Femur (tissue), 1 donor: Measurements from ENCODE around the gene FXR2.
A peak's percentile ranks its signal among the peaks of the same experiment; 100 is the strongest.

ENCODE experiments used
- DNase-seq: peaks from one replicate; pipeline ENCODE4 v3.0.0-alpha.2; 2017

FXR2 gene

DNA sequence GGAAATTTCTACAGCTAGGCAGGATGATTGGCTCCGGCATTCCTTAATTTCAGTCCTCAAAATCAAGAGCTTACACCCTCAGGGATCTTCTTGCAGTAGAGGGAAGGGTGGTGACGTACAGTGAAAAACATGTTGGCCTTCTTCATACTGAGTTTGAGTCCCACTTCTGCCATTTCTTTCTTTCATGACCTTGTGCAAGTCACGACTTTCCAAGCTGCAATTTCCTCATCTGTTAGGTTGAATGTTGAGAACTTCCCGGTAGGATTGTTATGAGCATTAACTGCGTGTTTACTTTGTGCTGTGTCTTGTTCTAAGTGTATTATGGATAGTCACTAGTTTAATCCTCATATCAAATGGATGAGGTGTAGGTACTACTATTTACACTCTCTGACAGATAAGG is 45.1 kb downstream of the FXR2 start:
- DNase-seq, result no peak

DNA sequence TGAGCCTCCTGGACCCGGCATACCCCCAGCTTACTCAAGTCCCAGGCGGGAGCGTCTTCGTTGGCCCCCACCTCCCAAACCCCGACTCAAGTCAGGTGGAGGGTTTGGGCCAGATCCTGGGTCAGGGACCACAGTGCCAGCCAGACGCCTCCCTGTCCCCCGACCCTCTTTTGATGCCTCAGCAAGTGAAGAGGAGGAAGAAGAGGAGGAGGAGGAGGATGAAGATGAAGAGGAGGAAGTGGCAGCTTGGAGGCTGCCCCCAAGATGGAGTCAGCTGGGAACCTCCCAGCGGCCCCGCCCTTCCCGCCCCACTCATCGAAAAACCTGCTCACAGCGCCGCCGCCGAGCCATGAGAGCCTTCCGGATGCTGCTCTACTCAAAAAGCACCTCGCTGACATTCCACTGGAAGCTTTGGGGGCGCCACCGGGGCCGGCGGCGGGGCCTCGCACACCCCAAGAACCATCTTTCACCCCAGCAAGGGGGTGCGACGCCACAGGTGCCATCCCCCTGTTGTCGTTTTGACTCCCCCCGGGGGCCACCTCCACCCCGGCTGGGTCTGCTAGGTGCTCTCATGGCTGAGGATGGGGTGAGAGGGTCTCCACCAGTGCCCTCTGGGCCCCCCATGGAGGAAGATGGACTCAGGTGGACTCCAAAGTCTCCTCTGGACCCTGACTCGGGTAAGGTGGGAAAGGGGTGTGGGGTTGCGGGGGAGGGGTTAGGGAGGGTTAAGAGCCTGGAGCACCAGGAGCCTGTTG is 51.4 kb downstream of the FXR2 start:
- DNase-seq, result no peak

DNA sequence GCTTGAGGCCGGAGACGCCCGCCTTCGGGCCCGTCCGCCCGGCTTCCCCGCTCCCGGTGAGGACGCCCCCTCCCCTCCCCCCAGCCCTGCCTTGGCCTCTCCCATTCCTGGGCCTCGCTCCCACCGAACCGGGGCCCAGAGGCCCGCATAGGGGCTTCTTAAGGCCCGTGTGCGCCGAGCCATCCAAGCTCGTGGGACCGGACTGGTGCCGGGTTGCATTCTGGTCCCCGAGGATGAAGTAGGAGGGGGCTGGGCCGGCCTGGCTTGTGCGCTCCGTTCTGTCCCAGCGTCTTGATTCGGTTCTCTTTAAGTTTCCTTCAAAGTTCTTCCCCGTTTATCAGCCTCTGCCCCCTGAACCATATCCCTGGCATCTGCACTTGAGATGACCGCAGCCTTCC is 52.5 kb downstream of the FXR2 start:
- DNase-seq, result no peak

DNA sequence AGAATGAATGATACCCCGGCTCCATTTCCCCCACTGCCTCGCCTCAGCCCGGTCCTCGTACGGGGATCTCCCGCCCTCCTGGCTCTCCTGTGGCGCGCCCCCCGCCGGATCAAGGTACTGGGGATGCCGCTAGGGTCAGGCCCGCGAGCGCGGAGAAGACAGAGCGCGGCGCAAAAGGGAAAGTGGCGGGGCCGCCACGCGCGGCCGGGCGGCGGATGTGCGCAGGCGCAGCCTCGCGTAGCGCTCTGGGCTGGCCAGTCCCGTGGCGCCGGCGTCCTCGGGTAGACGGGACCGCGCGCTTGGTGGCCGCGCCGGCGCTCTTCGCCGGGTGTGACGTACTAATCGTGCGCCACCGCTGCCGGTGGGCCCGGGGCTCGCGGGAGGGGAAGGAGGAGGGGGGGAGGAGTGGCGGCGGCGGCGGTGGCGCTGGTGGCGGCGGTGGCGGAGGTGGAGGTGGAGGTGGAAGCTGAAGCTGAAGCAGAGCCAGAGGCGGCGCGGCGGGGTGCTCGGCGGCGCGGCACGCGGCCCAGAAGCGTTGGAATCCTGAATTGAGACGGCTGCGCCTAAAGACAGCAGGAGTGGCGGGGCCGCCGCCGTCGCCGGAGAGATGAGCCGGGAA is 53.0 kb downstream of the FXR2 start, which contains the start of gene SENP3:
TSS of gene SENP3 (plus strand) at position 331 of the 619 bp plus-strand sequence. CDS start 1,158 bp downstream, outside the sequence.
- DNase-seq, result peak; percentile 94

DNA sequence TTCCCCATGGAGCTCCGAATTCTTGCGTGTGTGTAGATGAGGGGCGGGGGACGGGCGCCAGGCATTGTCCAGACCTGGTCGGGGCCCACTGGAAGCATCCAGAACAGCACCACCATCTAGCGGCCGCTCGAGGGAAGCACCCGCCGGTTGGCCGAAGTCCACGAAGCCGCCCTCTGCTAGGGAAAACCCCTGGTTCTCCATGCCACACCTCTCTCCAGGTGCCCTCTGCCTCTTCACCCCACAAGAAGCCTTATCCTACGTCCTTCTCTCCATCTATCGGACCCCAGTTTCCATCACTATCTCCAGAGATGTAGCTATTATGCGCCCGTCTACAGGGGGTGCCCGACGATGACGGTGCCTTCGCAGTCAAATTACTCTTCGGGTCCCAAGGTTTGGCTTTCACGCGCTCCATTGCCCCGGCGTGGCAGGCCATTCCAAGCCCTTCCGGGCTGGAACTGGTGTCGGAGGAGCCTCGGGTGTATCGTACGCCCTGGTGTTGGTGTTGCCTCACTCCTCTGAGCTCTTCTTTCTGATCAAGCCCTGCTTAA is 53.6 kb downstream of the FXR2 start:
- DNase-seq, result peak; percentile 95

DNA sequence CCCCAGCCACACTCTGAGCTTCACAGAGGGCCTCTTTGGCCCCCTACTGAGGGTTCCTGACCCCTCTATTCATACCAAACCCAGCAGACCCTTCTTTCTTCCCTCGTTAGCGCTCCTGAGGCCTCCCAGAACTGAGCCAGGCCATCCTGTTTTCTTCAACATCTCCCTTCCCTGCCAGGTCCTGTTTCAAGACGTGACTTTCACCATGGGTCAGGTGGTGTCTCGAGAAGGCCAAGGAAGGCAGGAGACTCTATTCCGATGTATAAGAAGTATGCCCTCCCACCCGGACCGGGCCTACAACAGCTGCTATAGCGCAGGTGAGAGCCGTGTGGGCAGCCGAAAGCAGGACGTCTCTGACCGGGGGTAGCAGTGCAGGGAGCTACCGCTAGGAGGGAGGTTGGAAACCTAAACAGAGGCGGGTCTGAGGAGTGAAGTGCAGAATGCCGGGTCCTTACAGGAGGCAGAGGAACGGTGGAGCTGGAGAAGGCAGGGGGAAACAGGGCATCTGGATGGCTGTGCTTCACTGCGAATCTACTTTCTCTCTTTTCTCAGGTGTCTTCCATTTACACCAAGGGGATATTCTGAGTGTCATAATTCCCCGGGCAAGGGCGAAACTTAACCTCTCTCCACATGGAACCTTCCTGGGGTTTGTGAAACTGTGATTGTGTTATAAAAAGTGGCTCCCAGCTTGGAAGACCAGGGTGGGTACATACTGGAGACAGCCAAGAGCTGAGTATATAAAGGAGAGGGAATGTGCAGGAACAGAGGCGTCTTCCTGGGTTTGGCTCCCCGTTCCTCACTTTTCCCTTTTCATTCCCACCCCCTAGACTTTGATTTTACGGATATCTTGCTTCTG is 54.3 kb downstream of the FXR2 start:
- peak; percentile 75 for DNase-seq

DNA sequence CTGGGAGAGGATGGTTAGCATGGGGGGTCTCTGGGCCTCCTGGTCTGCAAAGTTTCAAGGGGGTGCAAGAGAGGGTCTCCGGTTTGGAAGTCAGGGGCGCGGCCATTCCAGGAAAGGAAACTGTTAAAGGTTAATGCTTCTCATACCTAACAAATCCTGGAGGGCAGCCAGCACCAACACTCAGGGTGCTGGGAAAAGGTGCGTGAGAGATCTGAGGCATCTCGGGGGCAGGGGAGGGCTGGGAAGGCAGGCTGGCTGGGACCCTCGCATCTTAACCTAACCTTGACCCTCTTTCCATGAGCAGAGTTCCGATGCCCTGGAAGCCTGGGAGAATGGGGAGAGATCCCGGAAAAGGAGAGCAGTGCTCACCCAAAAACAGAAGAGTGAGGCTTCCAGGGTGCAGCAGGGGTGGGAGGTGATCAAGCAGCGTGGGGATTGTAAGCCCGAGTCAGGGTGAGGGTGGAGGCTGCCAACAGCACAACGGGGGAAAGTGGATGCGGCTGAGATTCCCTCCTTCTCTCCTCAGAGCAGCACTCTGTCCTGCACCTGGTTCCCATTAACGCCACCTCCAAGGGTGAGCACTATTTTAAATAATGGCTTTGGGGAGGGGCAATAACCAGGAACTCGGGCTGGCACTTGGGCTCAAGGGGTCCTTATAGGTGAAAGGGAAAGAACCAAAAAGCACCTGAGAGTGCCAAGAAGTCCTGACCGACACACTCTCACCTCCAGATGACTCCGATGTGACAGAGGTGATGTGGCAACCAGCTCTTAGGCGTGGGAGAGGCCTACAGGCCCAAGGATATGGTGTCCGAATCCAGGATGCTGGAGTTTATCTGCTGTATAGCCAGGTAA is 55.2 kb downstream of the FXR2 start:
- no peak for DNase-seq

DNA sequence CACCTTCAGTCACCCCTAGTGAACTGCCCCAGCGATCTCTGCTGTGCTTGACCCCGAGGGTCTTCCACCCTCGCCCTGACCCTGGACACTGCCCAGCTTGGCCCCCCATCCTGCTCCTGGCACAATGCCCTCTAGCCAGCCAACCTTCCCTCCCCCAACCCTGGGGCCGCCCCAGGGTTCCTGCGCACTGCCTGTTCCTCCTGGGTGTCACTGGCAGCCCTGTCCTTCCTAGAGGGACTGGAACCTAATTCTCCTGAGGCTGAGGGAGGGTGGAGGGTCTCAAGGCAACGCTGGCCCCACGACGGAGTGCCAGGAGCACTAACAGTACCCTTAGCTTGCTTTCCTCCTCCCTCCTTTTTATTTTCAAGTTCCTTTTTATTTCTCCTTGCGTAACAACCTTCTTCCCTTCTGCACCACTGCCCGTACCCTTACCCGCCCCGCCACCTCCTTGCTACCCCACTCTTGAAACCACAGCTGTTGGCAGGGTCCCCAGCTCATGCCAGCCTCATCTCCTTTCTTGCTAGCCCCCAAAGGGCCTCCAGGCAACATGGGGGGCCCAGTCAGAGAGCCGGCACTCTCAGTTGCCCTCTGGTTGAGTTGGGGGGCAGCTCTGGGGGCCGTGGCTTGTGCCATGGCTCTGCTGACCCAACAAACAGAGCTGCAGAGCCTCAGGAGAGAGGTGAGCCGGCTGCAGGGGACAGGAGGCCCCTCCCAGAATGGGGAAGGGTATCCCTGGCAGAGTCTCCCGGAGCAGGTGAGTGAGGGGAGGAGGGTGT is 56.0 kb downstream of the FXR2 start, which contains the start of gene TNFSF13:
TSS of gene TNFSF13 (plus strand) at position 207 of the 776 bp plus-strand sequence. CDS start at position 497, 290 bp downstream.
- no peak for DNase-seq

DNA sequence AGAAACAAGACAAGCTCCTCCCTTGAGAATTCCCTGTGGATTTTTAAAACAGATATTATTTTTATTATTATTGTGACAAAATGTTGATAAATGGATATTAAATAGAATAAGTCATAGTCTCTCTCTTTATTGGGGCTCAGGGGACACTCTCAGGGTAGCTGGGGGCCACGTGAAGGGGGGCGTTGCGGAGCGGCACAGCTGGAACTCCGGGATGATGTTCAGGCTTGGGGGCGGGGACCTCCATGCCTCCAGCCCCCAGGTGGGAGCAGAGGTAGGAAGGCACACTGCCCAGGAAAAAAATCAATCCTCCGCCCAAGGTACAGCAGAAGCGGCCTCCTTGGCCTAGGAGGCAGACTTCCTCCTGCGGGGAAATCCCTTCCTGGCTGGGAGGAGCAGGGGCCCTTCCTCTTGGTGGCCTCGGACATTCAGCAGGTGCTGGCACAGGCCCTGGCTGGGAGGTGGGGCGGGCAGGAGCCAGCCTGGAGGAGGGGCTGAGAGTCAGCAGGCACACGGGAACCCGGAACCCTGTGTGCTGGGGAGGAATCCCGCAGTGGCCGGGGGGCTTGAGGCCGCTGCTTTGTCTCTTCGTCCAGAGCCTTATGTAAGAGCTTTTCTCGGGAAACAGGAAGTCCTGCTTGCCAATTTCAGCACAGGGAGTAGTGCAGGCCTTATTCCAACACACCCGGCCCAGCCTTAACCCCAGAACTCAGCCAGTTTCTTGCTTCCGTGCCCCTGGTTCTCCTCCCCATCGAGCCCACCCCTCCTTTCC is 56.7 kb downstream of the FXR2 start:
- DNase-seq, result peak; percentile 90

DNA sequence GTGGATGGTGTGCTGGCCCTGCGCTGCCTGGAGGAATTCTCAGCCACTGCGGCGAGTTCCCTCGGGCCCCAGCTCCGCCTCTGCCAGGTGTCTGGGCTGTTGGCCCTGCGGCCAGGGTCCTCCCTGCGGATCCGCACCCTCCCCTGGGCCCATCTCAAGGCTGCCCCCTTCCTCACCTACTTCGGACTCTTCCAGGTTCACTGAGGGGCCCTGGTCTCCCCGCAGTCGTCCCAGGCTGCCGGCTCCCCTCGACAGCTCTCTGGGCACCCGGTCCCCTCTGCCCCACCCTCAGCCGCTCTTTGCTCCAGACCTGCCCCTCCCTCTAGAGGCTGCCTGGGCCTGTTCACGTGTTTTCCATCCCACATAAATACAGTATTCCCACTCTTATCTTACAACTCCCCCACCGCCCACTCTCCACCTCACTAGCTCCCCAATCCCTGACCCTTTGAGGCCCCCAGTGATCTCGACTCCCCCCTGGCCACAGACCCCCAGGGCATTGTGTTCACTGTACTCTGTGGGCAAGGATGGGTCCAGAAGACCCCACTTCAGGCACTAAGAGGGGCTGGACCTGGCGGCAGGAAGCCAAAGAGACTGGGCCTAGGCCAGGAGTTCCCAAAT is 57.4 kb downstream of the FXR2 start:
- no peak for DNase-seq

DNA sequence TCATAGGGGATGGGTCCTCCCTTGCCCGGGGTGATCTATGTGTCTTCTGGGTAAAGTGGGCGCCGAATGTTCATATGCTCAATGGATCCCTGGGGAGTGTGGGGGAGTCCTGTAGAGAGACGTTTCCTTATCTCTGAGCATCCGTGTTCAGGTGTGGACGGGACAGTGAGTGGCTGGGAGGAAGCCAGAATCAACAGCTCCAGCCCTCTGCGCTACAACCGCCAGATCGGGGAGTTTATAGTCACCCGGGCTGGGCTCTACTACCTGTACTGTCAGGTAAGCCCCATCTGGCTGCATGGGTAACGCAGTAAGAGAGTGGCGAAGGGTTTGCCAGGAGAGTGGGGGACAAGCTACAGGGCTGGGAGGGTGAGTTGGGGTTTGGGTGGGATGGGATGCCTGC is 58.1 kb downstream of the FXR2 start:
- no peak for DNase-seq

DNA sequence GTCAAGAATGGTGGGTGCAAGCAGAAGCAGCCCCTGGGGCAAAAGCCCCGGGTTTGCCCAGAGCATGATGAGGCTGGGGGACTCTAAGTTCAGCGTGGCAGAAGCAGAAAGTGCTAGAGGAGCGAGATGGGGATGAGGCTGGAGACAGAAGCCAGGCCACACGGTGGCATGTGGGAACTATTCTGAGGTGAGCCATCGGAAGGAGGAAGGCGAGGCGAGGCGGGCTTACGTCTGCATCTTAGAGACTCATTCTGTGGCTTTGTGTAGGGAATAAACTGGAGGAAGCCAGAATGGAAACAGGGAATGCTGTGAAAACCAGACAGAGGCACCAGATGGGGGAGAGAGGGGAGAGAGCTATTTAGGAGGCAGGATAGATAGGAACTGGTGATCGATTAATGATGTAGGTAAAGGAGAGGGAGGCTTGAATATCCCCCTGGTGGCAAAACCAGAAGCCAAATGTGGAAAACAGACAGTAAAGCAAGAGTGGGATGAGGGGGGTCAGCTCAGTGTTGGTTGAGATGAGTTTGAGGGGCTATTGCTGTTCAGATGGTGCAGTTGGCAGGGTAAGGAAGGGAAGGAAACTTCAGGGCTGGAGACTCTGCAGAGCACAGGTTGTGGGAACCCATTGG is 59.3 kb downstream of the FXR2 start:
- DNase-seq, result no peak

DNA sequence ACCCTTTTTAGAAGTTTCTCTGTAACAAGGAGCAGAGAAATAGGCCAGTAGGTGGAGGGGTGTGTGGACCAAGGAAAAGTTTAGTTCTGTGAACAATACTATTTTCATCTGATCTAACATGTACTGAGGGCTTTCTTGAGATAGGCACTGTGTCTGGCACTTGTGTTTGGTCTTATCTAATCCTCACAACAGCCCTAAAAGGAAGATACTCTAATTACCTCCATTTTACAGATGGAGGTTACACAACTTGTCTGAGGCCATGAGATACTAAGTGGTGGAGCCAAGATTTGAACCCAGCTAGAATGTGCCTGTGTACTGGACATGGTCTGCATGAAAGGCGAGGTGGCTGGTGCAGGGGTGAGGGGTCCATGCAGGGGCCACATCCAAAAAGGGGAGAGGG is 61.3 kb downstream of the FXR2 start:
- DNase-seq, result no peak

DNA sequence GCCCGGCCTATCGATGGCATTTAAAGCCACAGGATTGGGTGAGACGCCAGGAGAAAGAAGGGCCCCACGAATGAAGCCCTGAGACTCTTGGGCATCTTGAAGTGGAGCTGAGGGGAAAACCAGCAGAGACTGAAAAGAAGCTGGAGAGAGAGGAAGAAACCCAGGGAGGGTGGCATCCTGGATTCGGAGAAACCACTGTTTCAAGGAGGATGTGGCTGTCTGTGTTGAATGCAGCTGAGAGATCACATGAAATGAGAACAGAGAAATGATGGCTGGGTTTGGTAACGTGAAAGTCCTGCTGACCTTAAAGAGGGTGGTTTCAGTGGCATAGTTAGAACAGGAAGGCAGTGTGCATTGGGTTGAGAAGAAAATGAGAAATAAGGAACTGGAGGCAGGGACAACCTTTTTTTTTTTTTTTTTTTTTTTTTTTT is 62.1 kb downstream of the FXR2 start:
- no peak for DNase-seq

DNA sequence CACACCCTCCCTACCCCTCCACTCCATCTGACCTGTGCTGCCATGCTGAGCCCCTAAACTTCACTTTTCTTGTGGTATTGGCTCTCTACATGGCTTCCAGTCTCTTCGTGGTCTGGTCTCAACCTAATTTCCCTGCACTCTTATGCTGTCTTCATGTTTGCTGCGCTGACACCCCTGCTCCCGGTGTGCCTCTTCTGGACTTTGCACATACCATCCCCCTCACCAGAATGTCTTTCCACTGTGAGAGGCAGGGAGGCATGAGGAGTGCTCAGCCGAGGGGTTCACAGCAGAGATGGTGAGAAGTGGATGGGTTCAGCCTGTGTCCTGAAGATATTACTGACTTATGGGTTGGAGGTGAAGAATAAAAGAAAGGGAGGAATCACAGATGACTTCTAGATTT is 63.3 kb downstream of the FXR2 start:
- DNase-seq, result no peak

DNA sequence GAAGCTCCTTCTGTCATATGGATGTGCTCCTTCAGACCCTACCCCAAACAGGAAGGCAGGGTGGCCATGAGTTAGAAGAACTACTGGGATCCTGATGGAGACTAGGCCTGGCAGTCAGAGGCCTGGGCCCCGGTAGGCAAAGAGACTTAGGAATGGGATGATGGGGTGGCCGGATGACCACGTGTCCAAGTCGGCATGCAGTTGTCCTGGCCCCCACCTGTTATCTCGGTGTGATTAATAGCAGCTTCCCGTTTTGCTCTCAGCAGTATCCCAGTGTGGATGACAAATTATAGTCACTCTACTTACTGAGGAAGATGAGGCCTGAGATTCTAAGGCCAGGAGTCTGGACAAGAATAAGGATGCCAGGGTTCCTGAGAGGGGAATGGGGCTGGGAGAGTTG is 64.4 kb downstream of the FXR2 start:
- DNase-seq, result no peak

DNA sequence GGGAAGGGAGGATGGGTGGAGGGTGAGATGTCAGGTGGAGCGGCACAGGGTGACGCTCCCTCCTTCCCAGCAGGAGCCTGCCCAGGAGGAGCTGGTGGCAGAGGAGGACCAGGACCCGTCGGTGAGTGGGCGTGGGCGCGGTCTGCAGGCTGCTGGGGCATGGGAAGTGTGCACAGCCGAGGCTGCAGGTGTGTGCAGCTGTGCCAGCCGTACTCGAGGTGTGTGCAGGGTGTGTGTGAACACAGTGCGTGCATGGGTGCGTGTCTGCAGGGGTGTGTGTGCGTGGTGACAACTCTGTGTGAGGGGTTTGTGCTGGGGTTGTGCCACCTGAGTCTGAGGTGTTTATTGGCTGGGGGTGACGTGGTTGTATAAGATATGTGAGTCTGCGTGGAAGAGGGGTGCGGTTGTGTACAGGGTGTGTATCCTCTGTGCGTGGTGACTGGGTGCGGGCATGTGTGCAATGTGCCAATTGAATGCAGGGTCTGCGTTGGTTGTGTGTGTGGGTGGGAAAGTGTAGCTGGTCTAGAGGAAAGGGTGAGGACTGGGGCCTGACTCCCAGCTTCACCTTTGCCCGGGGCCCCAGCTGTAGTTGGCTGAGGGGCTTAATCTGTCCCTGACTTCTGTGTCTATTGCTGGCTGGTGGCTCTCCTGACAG is 65.2 kb downstream of the FXR2 start:
- peak; percentile 32 for DNase-seq

DNA sequence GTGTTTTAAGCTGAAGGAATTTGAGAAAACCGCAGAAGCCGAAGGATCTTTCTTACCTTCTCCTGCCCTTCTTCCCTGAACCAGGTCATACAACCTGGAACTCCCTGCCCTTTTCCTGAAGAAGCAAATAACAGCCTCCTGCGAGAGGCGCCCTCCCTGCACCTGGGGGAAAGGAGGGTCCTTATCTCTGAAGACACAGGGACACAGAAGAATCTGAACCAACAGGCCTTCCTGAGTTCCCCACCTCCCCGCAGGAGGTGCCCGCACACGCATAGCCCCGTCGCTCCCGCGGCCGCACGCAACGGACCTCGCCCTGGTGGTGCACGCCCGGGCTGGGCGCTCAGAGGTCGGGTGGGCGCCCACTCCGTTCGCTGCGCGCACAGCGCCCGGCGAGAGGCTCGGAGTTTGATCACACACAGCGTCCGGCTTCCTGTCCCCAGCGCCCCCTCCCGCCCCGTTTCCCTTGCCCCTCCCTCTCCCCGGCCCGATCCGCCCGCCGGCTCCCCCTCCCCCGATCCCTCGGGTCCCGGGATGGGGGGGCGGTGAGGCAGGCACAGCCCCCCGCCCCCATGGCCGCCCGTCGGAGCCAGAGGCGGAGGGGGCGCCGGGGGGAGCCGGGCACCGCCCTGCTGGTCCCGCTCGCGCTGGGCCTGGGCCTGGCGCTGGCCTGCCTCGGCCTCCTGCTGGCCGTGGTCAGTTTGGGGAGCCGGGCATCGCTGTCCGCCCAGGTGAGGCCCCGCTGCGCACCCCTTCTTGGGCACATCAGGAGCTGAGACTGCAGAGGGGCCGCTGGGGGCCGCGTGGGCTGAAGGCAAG is 65.9 kb downstream of the FXR2 start, which contains the start of gene TNFSF12:
TSS of gene TNFSF12 (plus strand) at position 474 of the 816 bp plus-strand sequence. CDS start at position 570, 96 bp downstream.
- peak; percentile 78 for DNase-seq
